ENCODE results near the gene MINDY4.

DNA sequence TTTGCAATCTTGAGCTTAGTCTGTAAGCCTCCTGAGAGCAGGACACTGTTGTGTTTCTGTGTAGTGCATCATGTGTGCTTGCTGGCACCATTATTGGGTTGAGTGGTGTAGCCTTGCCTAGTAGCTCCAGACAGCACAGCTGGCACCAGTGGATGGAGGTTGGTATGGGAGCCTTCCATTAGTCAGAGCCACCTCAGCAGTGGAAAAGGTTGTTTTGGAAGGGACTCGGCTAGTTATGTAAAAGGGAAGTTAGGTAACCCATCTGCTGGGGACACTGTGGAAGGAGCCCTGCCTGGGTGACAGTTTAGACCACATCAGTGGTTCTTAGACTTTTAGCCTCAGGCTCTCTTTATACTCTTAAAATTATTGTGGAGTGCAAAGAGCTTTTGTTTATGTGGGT lies 16.3 kb downstream of the MINDY4 start:
- TF ChIP-seq CTCF (IDR thresholded peaks at IDR 0.05; ENCODE audit: insufficient read depth, low read length, poor library complexity, severe bottlenecking) = no peak
- TF ChIP-seq EZH2phosphoT487 (conservative IDR thresholded peaks at IDR 0.05; ENCODE audit: low read length) = no peak

Measured in SU-DHL-6 (cell line).